ENCODE measurements around the gene ADAM19. TPM values are rescaled to one million over a fixed set of nuclear protein-coding genes. Genes with fewer than 3 reads are reported as not detected.

Gene ADAM19
- polyA plus RNA-seq, 1 donor from 2014 or later: 9.9 TPM

GRCh38 chr5:157549954-157550549, 25.5 kb downstream of the ADAM19 start:
- no peak overlapping the region for H3K4me2 ChIP-seq (ENCODE audit: low read length)
- no peaks in the 10 kb centered on the region for H4K20me1 ChIP-seq (ENCODE audit: insufficient read depth)
- no peaks in the 10 kb centered on the region for H3K9me3 ChIP-seq (ENCODE audit: low read length)
- no peak overlapping the region for H3K4me3 ChIP-seq (ENCODE audit: low read length)
- no peaks in the 10 kb centered on the region for H3K9me2 ChIP-seq (ENCODE audit: insufficient read depth, low read length)
- no peak overlapping the region for H3K27ac ChIP-seq (ENCODE audit: low read length)
- no peaks in the 10 kb centered on the region for H3K79me2 ChIP-seq (replicated peaks; ENCODE audit: insufficient read depth, low read length)
- no peaks in the 10 kb centered on the region for H3F3A ChIP-seq (ENCODE audit: insufficient read depth, low read length, poor library complexity, severe bottlenecking)
- no peak overlapping the region for H3K9ac ChIP-seq (ENCODE audit: low read length)
- TF ChIP-seq REST (IDR thresholded peaks at IDR 0.05; ENCODE audit: borderline replicate concordance): no peak
- TF ChIP-seq POLR2AphosphoS5 (IDR thresholded peaks at IDR 0.05): no peak
- no peak for TF ChIP-seq CTCF (IDR thresholded peaks at IDR 0.05; ENCODE audit: poor library complexity, severe bottlenecking)
- TF ChIP-seq SMC3 (conservative IDR thresholded peaks at IDR 0.05; ENCODE audit: poor library complexity): no peak
- TF ChIP-seq MXI1 (conservative IDR thresholded peaks at IDR 0.05; ENCODE audit: poor library complexity, severe bottlenecking): no peak
- TF ChIP-seq EP300 (conservative IDR thresholded peaks at IDR 0.05; ENCODE audit: poor library complexity, severe bottlenecking): no peak
- TF ChIP-seq TAF1 (IDR thresholded peaks at IDR 0.05; ENCODE audit: low read depth): no peak
- no peak for TF ChIP-seq RAD21 (conservative IDR thresholded peaks at IDR 0.05)
- no peak for TF ChIP-seq EZH2 (IDR thresholded peaks at IDR 0.05; ENCODE audit: borderline replicate concordance, insufficient read depth, low read length, poor library complexity, severe bottlenecking)
- no peaks in the 10 kb centered on the region for H3K27me3 ChIP-seq (ENCODE audit: insufficient read depth, low read depth, low read length)
- no peak overlapping the region for H2AFZ ChIP-seq (ENCODE audit: low read depth, low read length)
- H3K36me3 ChIP-seq (ENCODE audit: insufficient read depth, low read length): no peaks in the 10 kb centered on the region

GRCh38 chr5:157549283-157549629, 26.3 kb downstream of the ADAM19 start:
- H3K79me2 ChIP-seq (replicated peaks; ENCODE audit: insufficient read depth, low read length): no peaks in the 10 kb centered on the region
- H4K20me1 ChIP-seq (ENCODE audit: insufficient read depth): no peaks in the 10 kb centered on the region
- no peaks in the 10 kb centered on the region for H3K9me2 ChIP-seq (ENCODE audit: insufficient read depth, low read length)
- no peaks in the 10 kb centered on the region for H3K36me3 ChIP-seq (ENCODE audit: insufficient read depth, low read length)
- no peaks in the 10 kb centered on the region for H3K9me3 ChIP-seq (ENCODE audit: low read length)
- no peak for TF ChIP-seq RAD21 (conservative IDR thresholded peaks at IDR 0.05)
- TF ChIP-seq EZH2 (IDR thresholded peaks at IDR 0.05; ENCODE audit: borderline replicate concordance, insufficient read depth, low read length, poor library complexity, severe bottlenecking): no peak
- H3K4me2 ChIP-seq (ENCODE audit: low read length): no peak overlapping the region
- H2AFZ ChIP-seq (ENCODE audit: low read depth, low read length): no peak overlapping the region
- no peak overlapping the region for H3K27ac ChIP-seq (ENCODE audit: low read length)
- H3K27me3 ChIP-seq (ENCODE audit: insufficient read depth, low read depth, low read length): no peaks in the 10 kb centered on the region
- no peak overlapping the region for H3K9ac ChIP-seq (ENCODE audit: low read length)
- no peak overlapping the region for H3K4me3 ChIP-seq (ENCODE audit: low read length)
- no peaks in the 10 kb centered on the region for H3F3A ChIP-seq (ENCODE audit: insufficient read depth, low read length, poor library complexity, severe bottlenecking)
